Nephron (organoid): Measurements from ENCODE around the gene IRF2BPL.

Experiments used
- H3K27ac Mint-ChIP-seq, 3 experiments: 2 replicates each; pipeline ENCODE4 v1.8.0; 2020; ENCODE audit warnings: mixed read lengths in 3 of 3, mild to moderate bottlenecking in 2 of 3, moderate library complexity in 1 of 3
- H3K27me3 Mint-ChIP-seq: 2 replicates; pipeline ENCODE4 v1.8.0; 2021; ENCODE audit warnings: low read depth, mild to moderate bottlenecking, moderate library complexity, mixed read lengths
- H3K36me3 Mint-ChIP-seq: 2 replicates; pipeline ENCODE4 v1.8.0; 2020; ENCODE audit warnings: low read depth, mixed read lengths
- H3K4me1 Mint-ChIP-seq: 2 replicates; pipeline ENCODE4 v1.8.0; 2020; ENCODE audit warnings: mixed read lengths
- H3K4me3 Mint-ChIP-seq, 3 experiments: 2 replicates each; pipeline ENCODE4 v1.8.0; 2020; ENCODE audit warnings: mild to moderate bottlenecking in 3 of 3, mixed read lengths in 3 of 3, moderate library complexity in 2 of 3
- H3K9me3 Mint-ChIP-seq: 2 replicates; pipeline ENCODE4 v1.8.0; 2020; ENCODE audit warnings: mixed read lengths
- TF ChIP-seq, protein P1 (sequence below), 3 experiments: fragments of 200-600 bp; sonication (generic); IDR thresholded peaks; one replicate each; pipeline ENCODE4 v1.5.0; 2021; ENCODE audit warnings: antibody characterized with exemption in 3 of 3; ENCODE audit not compliant: unreplicated experiment in 3 of 3

IRF2BPL gene

DNA sequence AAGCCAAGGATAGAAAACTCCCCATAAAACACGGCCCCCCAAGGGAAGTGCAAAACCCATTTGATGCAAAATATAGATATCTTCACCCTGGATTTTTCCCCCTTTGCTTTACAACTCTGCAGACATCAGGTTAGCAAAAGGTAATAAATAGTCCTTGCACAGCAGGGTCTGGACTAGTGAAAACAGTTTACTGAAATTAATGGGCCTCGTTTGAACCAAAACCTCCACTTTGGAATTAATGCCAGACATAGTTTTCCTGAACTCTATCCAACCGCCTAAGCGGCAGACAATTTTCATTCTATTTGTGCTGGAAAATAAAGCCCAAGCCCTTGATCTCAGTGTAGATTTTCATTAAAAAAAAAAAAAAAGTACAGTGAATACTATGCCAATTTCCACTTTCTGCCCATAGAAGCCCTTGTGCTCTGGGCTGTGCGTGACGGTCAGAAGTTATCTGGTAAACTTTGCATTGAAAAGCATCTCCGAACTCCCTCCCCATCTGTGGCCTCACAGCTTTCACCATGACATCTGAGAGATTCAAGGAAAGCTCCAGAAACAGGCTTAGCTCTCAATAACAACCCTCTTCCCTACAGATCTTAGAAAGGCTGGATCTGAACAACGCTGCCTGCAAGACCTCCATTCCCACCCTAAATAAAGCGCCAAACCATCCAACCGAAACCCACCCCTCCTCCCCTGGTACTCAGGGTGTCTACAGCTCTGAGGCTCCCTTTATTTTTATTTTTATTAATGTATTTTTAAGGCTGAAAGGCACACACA lies 11.0 kb upstream of the IRF2BPL start:
- Mint-ChIP-seq H3K9me3 (no peaks in the 10 kb centered on the region), H3K4me1 (peaks cover 89% of the 10 kb centered on the region), H3K36me3 (no peaks in the 10 kb centered on the region), H3K27me3 (no peaks in the 10 kb centered on the region), H3K4me3 (peak overlapping the region; percentile 60 to 84 (median 78)), H3K27ac (peak overlapping the region; percentile 100)
- TF ChIP-seq, protein P1, sequence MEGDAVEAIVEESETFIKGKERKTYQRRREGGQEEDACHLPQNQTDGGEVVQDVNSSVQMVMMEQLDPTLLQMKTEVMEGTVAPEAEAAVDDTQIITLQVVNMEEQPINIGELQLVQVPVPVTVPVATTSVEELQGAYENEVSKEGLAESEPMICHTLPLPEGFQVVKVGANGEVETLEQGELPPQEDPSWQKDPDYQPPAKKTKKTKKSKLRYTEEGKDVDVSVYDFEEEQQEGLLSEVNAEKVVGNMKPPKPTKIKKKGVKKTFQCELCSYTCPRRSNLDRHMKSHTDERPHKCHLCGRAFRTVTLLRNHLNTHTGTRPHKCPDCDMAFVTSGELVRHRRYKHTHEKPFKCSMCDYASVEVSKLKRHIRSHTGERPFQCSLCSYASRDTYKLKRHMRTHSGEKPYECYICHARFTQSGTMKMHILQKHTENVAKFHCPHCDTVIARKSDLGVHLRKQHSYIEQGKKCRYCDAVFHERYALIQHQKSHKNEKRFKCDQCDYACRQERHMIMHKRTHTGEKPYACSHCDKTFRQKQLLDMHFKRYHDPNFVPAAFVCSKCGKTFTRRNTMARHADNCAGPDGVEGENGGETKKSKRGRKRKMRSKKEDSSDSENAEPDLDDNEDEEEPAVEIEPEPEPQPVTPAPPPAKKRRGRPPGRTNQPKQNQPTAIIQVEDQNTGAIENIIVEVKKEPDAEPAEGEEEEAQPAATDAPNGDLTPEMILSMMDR (IDR thresholded peaks at IDR 0.05; ENCODE audit: unreplicated experiment in 3 of 3) = no peak

DNA sequence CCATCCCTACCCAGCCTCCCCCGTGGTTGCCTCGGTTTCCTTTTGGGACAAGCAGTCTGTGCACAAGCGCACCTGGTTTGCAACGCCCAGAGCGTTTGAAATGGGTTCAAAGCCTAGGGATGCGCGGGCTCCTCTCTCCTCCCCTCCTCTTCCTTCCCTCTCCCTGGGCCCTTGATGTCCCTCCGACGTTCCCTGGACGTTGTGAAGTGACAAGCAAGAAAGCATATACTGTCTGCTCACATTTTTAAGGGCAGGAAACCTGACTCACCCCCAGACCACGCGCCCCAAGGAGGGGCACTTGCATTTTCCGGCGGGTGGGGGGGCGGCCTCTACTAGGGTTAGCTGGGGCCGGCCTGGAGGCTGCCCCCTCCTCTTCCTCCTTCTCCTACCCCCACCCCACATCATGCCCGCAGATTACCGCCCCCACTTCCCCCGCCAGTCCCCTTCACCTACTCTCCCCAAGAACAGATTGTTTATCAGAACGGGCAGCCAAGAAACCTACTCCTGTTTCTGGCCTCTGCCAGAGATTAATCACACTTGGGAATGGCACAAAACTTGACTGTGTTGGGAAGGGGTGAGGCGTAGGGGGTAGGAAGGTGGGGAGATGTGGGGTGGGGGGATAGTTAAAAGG lies 9.5 kb upstream of the IRF2BPL start:
- TF ChIP-seq, protein P1 (IDR thresholded peaks at IDR 0.05; ENCODE audit: unreplicated experiment in 3 of 3) = no peak
- no peaks in the 10 kb centered on the region for H3K36me3 Mint-ChIP-seq
- peaks cover 89% of the 10 kb centered on the region for H3K4me1 Mint-ChIP-seq
- no peaks in the 10 kb centered on the region for H3K9me3 Mint-ChIP-seq
- peak overlapping the region; percentile 60 to 84 (median 78) for H3K4me3 Mint-ChIP-seq
- H3K27ac Mint-ChIP-seq = peak overlapping the region; percentile 100
- no peaks in the 10 kb centered on the region for H3K27me3 Mint-ChIP-seq

DNA sequence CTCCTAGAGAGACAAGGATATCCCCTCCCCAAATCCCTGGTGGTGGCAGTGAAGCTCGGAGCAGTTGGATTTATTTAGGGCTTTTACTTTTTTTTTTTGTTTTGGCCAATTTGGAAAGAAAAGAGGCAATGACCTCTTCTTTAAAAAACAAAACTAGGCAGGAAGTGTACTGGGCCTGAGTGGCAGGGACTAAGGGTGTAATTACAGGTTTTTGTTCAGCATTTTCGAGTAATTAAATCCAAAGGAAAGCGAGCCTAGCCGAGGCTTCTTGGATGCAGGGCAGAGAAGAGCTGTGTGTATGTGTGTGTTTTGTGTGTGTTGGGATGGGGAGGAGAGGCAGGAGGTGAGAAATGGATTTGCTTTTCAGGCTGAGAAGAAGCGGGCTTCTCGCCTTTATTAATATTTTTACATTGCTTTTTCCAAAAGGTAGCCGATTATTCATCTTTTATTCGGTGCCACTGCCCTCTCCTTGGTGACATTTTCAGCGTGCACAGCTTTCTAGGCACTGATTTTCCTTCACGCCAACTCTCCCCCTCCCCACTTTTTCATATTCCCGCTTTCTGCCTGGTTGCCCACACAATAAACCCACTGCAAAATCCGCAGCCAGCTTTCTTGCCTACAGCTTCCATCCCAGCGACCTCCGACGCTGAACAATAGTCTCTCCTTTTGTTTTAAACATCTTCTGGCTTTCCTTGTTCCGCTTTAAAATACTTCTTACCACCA lies 8.9 kb upstream of the IRF2BPL start:
- peak overlapping the region; percentile 60 to 84 (median 61) for H3K4me3 Mint-ChIP-seq
- TF ChIP-seq, protein P1 (IDR thresholded peaks at IDR 0.05; ENCODE audit: unreplicated experiment in 3 of 3) = no peak
- H3K9me3 Mint-ChIP-seq = no peaks in the 10 kb centered on the region
- no peaks in the 10 kb centered on the region for H3K36me3 Mint-ChIP-seq
- H3K27me3 Mint-ChIP-seq = no peaks in the 10 kb centered on the region
- peak overlapping the region; percentile 100 for H3K27ac Mint-ChIP-seq
- peaks cover 90% of the 10 kb centered on the region for H3K4me1 Mint-ChIP-seq

DNA sequence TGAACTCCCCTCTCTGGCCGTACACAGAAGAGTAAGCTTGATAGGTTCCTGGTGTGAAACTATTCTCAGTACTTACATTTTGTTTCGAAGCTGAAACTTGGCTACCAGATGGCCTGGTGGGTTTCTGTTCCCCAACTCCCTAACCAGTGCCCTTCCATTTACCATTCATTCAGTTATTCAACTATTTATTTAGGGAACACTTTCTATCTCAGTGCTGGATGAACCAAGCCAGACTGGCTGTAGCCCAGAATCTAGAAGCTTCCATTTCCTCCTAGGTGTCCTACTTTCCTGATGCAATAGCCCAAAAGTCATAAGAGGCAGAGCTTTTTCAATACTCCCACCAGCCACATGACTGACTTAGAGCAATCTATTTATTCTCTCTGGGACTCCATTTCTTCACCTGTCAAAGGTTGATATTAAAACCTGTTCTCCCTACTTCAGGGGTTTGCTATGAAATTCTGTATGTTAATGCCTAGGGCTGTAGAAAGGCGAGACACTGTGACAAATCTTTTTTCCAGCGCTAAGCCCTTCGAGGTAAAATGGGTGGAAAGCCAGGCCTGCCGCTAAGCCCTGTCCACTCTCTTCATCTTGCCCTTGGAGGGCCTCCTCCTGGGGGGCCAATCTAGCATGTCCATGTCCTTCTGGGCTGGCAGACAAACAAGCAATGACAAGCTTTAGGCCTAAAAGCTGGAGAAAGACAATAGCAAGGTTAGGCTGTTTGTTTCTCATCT lies 8.1 kb upstream of the IRF2BPL start:
- Mint-ChIP-seq H3K27me3 (no peaks in the 10 kb centered on the region), H3K4me1 (peaks cover 90% of the 10 kb centered on the region), H3K36me3 (no peaks in the 10 kb centered on the region), H3K4me3 (peak overlapping the region; percentile 55 to 84 (median 60)), H3K27ac (peak overlapping the region; percentile 100), H3K9me3 (no peaks in the 10 kb centered on the region)
- TF ChIP-seq, protein P1 (IDR thresholded peaks at IDR 0.05; ENCODE audit: unreplicated experiment in 3 of 3) = no peak

DNA sequence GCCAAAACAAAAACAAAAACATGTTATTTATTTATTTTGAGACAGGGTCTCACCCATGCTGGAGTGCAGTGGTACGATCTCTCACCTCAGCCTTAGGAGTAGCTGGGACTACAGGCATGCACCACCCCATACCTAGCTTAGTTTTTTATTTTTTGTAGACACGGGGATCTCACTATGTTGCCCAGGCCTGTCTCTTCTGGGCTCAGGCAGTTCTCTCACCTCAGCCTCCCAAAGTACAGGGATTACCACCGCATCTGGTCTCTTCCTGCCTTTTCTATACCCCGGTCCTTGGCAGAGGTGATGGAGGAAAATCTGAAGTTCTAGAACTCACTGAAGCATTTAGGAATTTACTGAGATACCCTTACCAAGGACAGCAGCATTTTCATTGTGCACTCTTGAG lies 6.8 kb upstream of the IRF2BPL start:
- TF ChIP-seq, protein P1 (IDR thresholded peaks at IDR 0.05; ENCODE audit: unreplicated experiment in 3 of 3) = no peak
- Mint-ChIP-seq H3K27ac (peak overlapping the region; percentile 77 to 82 (median 77)), H3K4me1 (peaks cover 85% of the 10 kb centered on the region), H3K36me3 (no peaks in the 10 kb centered on the region), H3K4me3 (peak overlapping the region; percentile 45 to 55 (median 46)), H3K9me3 (no peaks in the 10 kb centered on the region), H3K27me3 (no peaks in the 10 kb centered on the region)
